CD4-positive, alpha-beta T cell treated with Interleukin-17A for 1 hour (primary cell): Measurements from ENCODE around the gene CPM.
A peak's percentile ranks its signal among the peaks of the same experiment; 100 is the strongest.
"Not testable (repeated sequence)": the region's sequence is repeated elsewhere in the genome, so short reads cannot be mapped to it uniquely, and the experiment has no call there.

Experiments used
- DNase-seq: peaks from one replicate; pipeline ENCODE4 v3.0.0-alpha.2; 2020

The CPM gene

GRCh38 chr12:68823696-68824095, 109.3 kb downstream of the CPM start:
- DNase-seq: no peak

GRCh38 chr12:68821357-68822188, 111.4 kb downstream of the CPM start:
- DNase-seq: no peak

- not testable (repeated sequence) for DNase-seq
Measured at GRCh38 chr12:68819481-68819880, 113.5 kb downstream of the CPM start.

- DNase-seq: no peak
Measured at GRCh38 chr12:68815928-68816800, 116.8 kb downstream of the CPM start.

- DNase-seq: no peak
Measured at GRCh38 chr12:68815232-68815927, 117.6 kb downstream of the CPM start.

GRCh38 chr12:68814490-68815231, 118.3 kb downstream of the CPM start:
- no peak for DNase-seq

GRCh38 chr12:68813242-68813593, 119.8 kb downstream of the CPM start:
- no peak for DNase-seq

GRCh38 chr12:68812553-68813241, 120.3 kb downstream of the CPM start:
- DNase-seq: no peak

GRCh38 chr12:68811573-68811972, 121.4 kb downstream of the CPM start:
- DNase-seq: not testable (repeated sequence)

- not testable (repeated sequence) for DNase-seq
Measured at GRCh38 chr12:68810027-68810389, 123.0 kb downstream of the CPM start.

GRCh38 chr12:68809190-68810026, 123.6 kb downstream of the CPM start:
- DNase-seq: no peak

GRCh38 chr12:68808388-68809189, 124.4 kb downstream of the CPM start:
- DNase-seq: peak; percentile 53

GRCh38 chr12:68807576-68808387, 125.2 kb downstream of the CPM start, which contains the start of gene MDM2:
MDM2 (plus strand) TSS chr12:68808177; CDS start chr12:68808478, 301 bp downstream.
- DNase-seq: peak; percentile 98

GRCh38 chr12:68807274-68807575, 125.7 kb downstream of the CPM start:
- DNase-seq: not testable (repeated sequence)

GRCh38 chr12:68806488-68807237, 126.3 kb downstream of the CPM start:
- no peak for DNase-seq

- no peak for DNase-seq
Measured at GRCh38 chr12:68805592-68806120, 127.3 kb downstream of the CPM start.

- DNase-seq: no peak
Measured at GRCh38 chr12:68804657-68805591, 128.0 kb downstream of the CPM start.
